ENCODE measurements around the gene AGBL5. TPM values are rescaled to one million over a fixed set of nuclear protein-coding genes. Genes with fewer than 3 reads are reported as not detected.
"Not testable (repeated sequence)": the region's sequence is repeated elsewhere in the genome, so short reads cannot be mapped to it uniquely, and the experiment has no call there.

The AGBL5 gene
- total RNA-seq, 2 experiments from 2014 or later: 12.9 to 14.1 TPM

GRCh38 chr2:27096748-27097297 lies 45.4 kb downstream of the AGBL5 start:
- H3K36me3 Mint-ChIP-seq: no peaks in the 10 kb centered on the region
- H3K4me1 Mint-ChIP-seq (ENCODE audit: low read depth): peaks cover 9% of the 10 kb centered on the region
- no peak for DNase-seq
- ChIA-PET POLR2A (no interaction called here), CTCF (interaction anchor here (0.8 to 8.0 kb wide), 8 partner anchors 8 to 185 kb away, joined by 3 to 82 read pairs (median 5); partner anchors contain the start of genes CAD, KHK and TRIM54)
- H3K27ac Mint-ChIP-seq: no peak overlapping the region
- H3K9me3 Mint-ChIP-seq: no peaks in the 10 kb centered on the region
- no peaks in the 10 kb centered on the region for H3K27me3 Mint-ChIP-seq
- H3K4me3 Mint-ChIP-seq: no peak overlapping the region
- intact Hi-C loops (cut with micrococcal nuclease): loop anchor here (1.0 kb wide), 1 partner anchor 10 kb away; no protein-coding TSS in a partner anchor

GRCh38 chr2:27097341-27097740 lies 45.9 kb downstream of the AGBL5 start:
- no peak for DNase-seq

DNA sequence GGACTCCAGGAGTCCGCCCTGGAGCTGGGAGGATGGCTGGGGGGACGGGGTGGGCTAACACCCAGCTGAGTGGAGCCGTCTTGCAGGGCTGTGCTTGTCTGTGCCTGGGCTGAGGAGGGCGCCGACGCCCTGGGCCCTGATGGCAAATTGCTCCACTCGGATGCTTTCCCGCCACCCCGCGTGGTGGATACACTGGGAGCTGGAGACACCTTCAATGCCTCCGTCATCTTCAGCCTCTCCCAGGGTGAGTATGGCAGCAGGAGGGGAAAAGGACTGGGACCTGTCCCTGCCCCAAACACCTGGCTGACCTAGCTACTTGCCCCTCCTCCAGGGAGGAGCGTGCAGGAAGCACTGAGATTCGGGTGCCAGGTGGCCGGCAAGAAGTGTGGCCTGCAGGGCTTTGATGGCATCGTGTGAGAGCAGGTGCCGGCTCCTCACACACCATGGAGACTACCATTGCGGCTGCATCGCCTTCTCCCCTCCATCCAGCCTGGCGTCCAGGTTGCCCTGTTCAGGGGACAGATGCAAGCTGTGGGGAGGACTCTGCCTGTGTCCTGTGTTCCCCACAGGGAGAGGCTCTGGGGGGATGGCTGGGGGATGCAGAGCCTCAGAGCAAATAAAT lies 48.0 kb downstream of the AGBL5 start:
- H3K27me3 Mint-ChIP-seq: no peaks in the 10 kb centered on the region
- no peak for DNase-seq

More at GRCh38 chr2:27097341-27097740, 45.9 kb downstream of the AGBL5 start:
- H3K27ac Mint-ChIP-seq: no peak overlapping the region
- no peak overlapping the region for H3K4me3 Mint-ChIP-seq
- intact Hi-C loops (cut with micrococcal nuclease): no loop called here
- ChIA-PET CTCF (interaction anchor here (1.3 to 8.0 kb wide), 4 partner anchors 9 to 184 kb away, joined by 3 to 82 read pairs (median 10); partner anchors contain the start of genes CAD and TRIM54), POLR2A (no interaction called here)
- H3K9me3 Mint-ChIP-seq: no peaks in the 10 kb centered on the region
- H3K4me1 Mint-ChIP-seq (ENCODE audit: low read depth): peaks cover 9% of the 10 kb centered on the region
- no peaks in the 10 kb centered on the region for H3K27me3 Mint-ChIP-seq
- no peaks in the 10 kb centered on the region for H3K36me3 Mint-ChIP-seq

DNA sequence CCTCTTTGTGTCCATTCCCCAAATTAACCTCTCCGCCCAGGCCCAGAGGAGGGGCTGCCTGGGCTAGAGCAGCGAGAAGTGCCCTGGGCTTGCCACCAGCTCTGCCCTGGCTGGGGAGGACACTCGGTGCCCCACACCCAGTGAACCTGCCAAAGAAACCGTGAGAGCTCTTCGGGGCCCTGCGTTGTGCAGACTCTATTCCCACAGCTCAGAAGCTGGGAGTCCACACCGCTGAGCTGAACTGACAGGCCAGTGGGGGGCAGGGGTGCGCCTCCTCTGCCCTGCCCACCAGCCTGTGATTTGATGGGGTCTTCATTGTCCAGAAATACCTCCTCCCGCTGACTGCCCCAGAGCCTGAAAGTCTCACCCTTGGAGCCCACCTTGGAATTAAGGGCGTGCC lies 48.6 kb downstream of the AGBL5 start:
- POLR2A ChIA-PET: no interaction called here
- Mint-ChIP-seq H3K27ac (no peak overlapping the region), H3K4me3 (no peak overlapping the region), H3K36me3 (no peaks in the 10 kb centered on the region), H3K4me1 (ENCODE audit: low read depth) (peaks cover 9% of the 10 kb centered on the region), H3K9me3 (no peaks in the 10 kb centered on the region), H3K27me3 (no peaks in the 10 kb centered on the region)
- intact Hi-C loops (cut with micrococcal nuclease): no loop called here
- no peak for DNase-seq
- CTCF ChIA-PET: interaction anchor here (0.7 to 8.0 kb wide), 8 partner anchors 15 to 203 kb away, joined by 3 to 82 read pairs (median 4); partner anchors contain the start of genes PREB and TRIM54

More for the DNA sequence above, 48.0 kb downstream of the AGBL5 start:
- no peak overlapping the region for H3K4me3 Mint-ChIP-seq
- intact Hi-C loops (cut with micrococcal nuclease): no loop called here
- H3K36me3 Mint-ChIP-seq: no peaks in the 10 kb centered on the region
- no peak overlapping the region for H3K27ac Mint-ChIP-seq
- H3K9me3 Mint-ChIP-seq: no peaks in the 10 kb centered on the region
- CTCF ChIA-PET: interaction anchor here (0.7 to 8.0 kb wide), 10 partner anchors 11 to 203 kb away, joined by 3 to 82 read pairs (median 4); partner anchors contain the start of genes PREB and TRIM54
- H3K4me1 Mint-ChIP-seq (ENCODE audit: low read depth): peaks cover 9% of the 10 kb centered on the region
- POLR2A ChIA-PET: no interaction called here

- intact Hi-C loops (cut with micrococcal nuclease): no loop called here
- Mint-ChIP-seq H3K36me3 (no peaks in the 10 kb centered on the region), H3K9me3 (no peaks in the 10 kb centered on the region), H3K4me3 (no peak overlapping the region), H3K27ac (no peak overlapping the region), H3K27me3 (peaks cover 3% of the 10 kb centered on the region), H3K4me1 (ENCODE audit: low read depth) (no peaks in the 10 kb centered on the region)
- DNase-seq: no peak
- POLR2A ChIA-PET: no interaction called here
- CTCF ChIA-PET: interaction anchor here (8.0 kb wide), 1 partner anchor 179 kb away, joined by 82 read pairs; the partner anchor contains the start of gene TRIM54
Observed at GRCh38 chr2:27102329-27102728, 50.9 kb downstream of the AGBL5 start.

DNA sequence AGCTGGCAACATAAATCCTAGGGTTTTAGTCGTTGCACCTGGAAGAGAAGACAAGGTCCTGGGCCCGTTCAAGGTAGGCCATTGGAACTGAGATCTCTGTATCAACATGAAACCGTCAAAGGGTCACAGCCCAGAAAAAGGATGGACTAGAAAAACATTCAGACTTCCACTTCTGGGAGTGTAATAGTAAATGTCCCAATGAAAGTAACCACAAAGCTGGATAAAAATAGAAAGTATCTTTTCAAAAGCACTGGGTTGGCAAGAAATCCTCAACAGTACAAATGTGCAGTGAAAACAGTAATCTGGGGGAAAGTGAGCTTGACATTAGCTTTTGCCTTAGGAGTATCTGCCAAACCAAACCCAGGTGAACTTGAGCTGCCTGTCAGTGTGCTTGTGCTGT lies 54.5 kb downstream of the AGBL5 start:
- CTCF ChIA-PET: interaction anchor here (0.6 to 1.3 kb wide), 3 partner anchors 64 to 143 kb away, joined by 3 read pairs; no protein-coding TSS in a partner anchor

DNA sequence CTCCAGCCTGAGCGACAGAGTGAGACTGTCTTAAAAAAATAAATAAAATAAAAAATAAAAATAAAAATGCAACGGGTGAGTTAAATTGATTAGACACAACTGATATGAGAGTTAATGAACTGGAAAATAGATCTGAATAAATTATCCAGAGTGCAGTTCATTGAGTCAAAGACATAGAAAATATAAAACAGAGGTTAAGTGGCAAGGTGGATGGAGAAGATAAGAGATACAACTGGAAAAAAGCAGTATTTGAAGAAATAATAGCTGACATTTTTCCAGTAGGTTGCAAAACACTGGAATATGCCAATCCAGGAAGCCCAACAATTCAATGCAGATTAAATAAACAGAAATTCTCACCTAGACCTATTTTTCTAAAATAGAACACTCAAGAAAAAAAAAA lies 56.8 kb downstream of the AGBL5 start:
- no peak overlapping the region for H3K27ac Mint-ChIP-seq
- no peak overlapping the region for H3K4me3 Mint-ChIP-seq
- H3K36me3 Mint-ChIP-seq: no peaks in the 10 kb centered on the region
- POLR2A ChIA-PET: no interaction called here
- no peaks in the 10 kb centered on the region for H3K9me3 Mint-ChIP-seq
- H3K4me1 Mint-ChIP-seq (ENCODE audit: low read depth): no peaks in the 10 kb centered on the region
- DNase-seq: no peak
- CTCF ChIA-PET: interaction anchor here (1.2 kb wide), 1 partner anchor 146 kb away, joined by 3 read pairs; no protein-coding TSS in a partner anchor
- H3K27me3 Mint-ChIP-seq: peaks cover 3% of the 10 kb centered on the region
- intact Hi-C loops (cut with micrococcal nuclease): no loop called here

More for the DNA sequence above, 54.5 kb downstream of the AGBL5 start:
- Mint-ChIP-seq H3K27me3 (peaks cover 3% of the 10 kb centered on the region), H3K27ac (no peak overlapping the region), H3K4me1 (ENCODE audit: low read depth) (no peaks in the 10 kb centered on the region), H3K4me3 (no peak overlapping the region), H3K9me3 (no peaks in the 10 kb centered on the region), H3K36me3 (no peaks in the 10 kb centered on the region)
- no peak for DNase-seq
- intact Hi-C loops (cut with micrococcal nuclease): no loop called here
- POLR2A ChIA-PET: no interaction called here

DNA sequence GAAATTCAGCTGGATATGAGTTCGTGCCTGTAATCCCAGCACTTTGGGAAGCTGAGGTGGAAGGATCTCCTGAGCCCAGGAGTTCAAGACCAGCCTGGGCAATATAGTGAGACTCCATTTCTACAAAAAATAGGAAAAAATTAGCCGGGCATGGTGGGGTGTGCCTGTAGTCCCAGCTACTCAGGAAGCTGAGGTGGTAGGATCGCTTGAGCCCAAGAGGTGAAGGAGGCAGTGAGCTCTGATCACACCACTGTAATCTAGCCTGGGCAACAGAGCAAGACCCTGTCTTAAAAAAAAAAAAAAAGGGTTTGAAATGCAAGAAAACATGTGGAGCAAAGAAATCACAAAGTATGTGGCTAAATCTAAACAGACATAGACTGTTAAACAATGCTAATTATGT lies 57.6 kb downstream of the AGBL5 start:
- no peak overlapping the region for H3K27ac Mint-ChIP-seq
- H3K4me1 Mint-ChIP-seq (ENCODE audit: low read depth): no peaks in the 10 kb centered on the region
- H3K27me3 Mint-ChIP-seq: peaks cover 3% of the 10 kb centered on the region
- H3K4me3 Mint-ChIP-seq: no peak overlapping the region
- DNase-seq: no peak
- no peaks in the 10 kb centered on the region for H3K9me3 Mint-ChIP-seq
- intact Hi-C loops (cut with micrococcal nuclease): no loop called here
- POLR2A ChIA-PET: no interaction called here
- CTCF ChIA-PET: interaction anchor here (0.9 to 1.2 kb wide), 3 partner anchors 147 to 195 kb away, joined by 3 read pairs; no protein-coding TSS in a partner anchor
- H3K36me3 Mint-ChIP-seq: no peaks in the 10 kb centered on the region

DNA sequence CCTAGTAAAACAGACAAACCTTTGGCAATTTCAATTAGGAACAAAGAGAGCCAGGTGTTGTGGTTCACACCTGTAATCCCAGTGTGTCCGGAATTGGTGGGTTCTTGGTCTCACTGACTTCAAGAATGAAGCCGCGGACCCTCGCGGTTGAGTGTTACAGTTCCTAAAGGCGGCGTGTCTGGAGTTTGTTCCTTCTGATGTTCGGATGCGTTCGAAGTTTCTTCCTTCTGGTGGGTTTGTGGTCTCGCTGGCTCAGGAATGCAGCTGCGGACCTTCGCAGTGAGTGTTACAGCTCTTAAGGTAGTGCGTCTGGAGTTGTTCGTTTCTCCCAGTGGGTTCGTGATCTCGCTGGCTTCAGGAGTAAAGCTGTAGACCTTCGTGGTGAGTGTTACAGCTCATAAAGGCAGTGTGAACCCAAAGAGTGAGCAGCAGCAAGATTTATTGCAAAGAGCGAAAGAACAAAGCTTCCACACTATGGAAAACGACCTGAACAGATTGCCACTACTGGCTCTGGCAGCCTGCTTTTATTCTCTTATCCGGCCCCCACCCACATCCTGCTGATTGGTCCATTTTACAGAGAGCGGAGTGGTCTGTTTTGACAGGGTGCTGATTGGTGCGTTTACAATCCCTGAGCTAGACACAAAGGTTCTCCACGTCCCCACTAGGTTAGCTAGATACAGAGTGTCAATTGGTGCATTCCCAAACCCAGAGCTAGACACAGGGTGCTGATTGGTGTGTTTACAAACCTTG lies 59.3 kb downstream of the AGBL5 start:
- DNase-seq; H3K4me1 Mint-ChIP-seq (ENCODE audit: low read depth); H3K36me3 Mint-ChIP-seq; H3K27me3 Mint-ChIP-seq; CTCF ChIA-PET; H3K4me3 Mint-ChIP-seq; H3K27ac Mint-ChIP-seq; POLR2A ChIA-PET; H3K9me3 Mint-ChIP-seq; intact Hi-C loops (cut with micrococcal nuclease): not testable (repeated sequence)

DNA sequence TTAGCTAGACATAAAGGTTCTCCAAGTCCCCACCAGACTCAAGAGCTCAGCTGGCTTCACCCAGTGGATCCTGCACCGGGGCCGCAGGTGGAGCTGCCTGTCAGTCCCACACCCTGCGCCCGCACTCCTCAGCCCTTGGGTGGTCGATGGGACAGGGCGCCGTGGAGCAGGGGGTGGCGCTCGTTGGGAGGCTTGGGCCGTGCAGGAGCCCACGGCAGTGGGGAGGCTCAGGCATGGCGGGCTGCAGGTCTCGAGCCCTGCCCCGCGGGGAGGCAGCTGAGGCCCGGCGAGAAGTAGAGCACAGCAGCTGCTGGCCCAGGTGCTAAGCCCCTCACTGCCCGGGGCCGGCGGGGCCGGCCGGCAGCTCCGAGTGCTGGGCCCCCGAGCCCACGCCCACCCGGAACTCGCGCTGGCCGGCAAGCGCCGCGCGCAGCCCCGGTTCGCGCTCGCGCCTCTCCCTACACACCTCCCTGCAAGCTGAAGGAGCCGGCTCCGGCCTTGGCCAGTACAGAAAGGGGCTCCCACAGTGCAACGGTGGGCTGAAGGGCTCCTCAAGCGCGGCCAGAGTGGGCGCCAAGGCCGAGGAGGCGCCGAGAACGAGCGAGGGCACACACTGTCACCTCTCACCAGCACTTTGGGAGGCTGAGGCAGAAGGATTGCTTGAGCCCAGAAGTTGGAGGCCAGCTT lies 60.1 kb downstream of the AGBL5 start:
- intact Hi-C loops (cut with micrococcal nuclease): not testable (repeated sequence)

DNA sequence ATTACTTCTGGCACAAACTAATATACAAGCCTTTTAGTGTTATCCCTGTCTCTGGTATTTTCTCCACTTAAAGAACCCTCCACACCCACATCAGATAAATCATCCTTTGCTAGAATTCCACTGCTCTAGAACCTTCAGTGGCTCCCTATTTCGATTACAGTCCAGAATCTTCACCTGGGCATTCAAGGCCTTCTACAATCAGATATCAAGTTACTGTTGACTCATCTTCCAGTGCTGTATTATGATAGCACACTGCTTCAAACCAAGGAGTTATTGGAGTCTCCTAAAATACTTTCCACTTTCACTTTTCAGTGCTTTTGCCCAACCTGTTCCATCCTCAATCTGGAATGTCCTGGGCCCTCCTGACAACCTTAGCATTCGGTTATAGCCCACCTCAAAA lies 64.1 kb downstream of the AGBL5 start:
- Mint-ChIP-seq H3K36me3 (no peaks in the 10 kb centered on the region), H3K4me3 (no peak overlapping the region), H3K4me1 (ENCODE audit: low read depth) (peaks cover 12% of the 10 kb centered on the region), H3K9me3 (no peaks in the 10 kb centered on the region), H3K27me3 (peaks cover 25% of the 10 kb centered on the region), H3K27ac (no peak overlapping the region)
- intact Hi-C loops (cut with micrococcal nuclease): no loop called here
- POLR2A ChIA-PET: no interaction called here
- CTCF ChIA-PET: interaction anchor here (1.0 kb wide), 1 partner anchor 187 kb away, joined by 4 read pairs; no protein-coding TSS in a partner anchor
- no peak for DNase-seq

More for the DNA sequence above, 60.1 kb downstream of the AGBL5 start:
- H3K9me3 Mint-ChIP-seq; H3K36me3 Mint-ChIP-seq; H3K27ac Mint-ChIP-seq; H3K4me1 Mint-ChIP-seq (ENCODE audit: low read depth); POLR2A ChIA-PET; H3K4me3 Mint-ChIP-seq; H3K27me3 Mint-ChIP-seq; DNase-seq: not testable (repeated sequence)
- CTCF ChIA-PET: interaction anchor here (1.4 kb wide), 1 partner anchor 13 kb away, joined by 3 read pairs; no protein-coding TSS in a partner anchor

Data from activated CD4-positive, alpha-beta memory T cell treated with anti-CD3 and anti-CD28 coated beads for 36 hours (primary cell).